H9 (cell line): Measurements from ENCODE around the gene POLH. TPM values are rescaled to one million over a fixed set of nuclear protein-coding genes. Genes with fewer than 3 reads are reported as not detected.

Source experiments
- DNase-seq: peaks from one replicate; pipeline ENCODE4 v3.0.0-alpha.2; 2017
- H2AFZ ChIP-seq: one replicate; pipeline ENCODE4 v1.6.1; 2013; ENCODE audit warnings: mild to moderate bottlenecking, low read length, control low read depth, moderate library complexity
- H2AK5ac ChIP-seq: 2 replicates; pipeline ENCODE4 v1.6.1; 2013; ENCODE audit warnings: low read length, control low read depth, mixed read lengths; ENCODE audit not compliant: insufficient read length
- H2BK120ac ChIP-seq: one replicate; pipeline ENCODE4 v1.6.1; 2013; ENCODE audit warnings: low read depth, mild to moderate bottlenecking, low read length, control low read depth, inconsistent platforms; ENCODE audit not compliant: poor library complexity, severe bottlenecking
- H2BK12ac ChIP-seq: 2 replicates; pipeline ENCODE4 v1.6.1; 2013; ENCODE audit warnings: low read length, control low read depth, mixed read lengths, low read depth; ENCODE audit not compliant: insufficient read length
- H2BK15ac ChIP-seq: 2 replicates; pipeline ENCODE4 v1.6.1; 2013; ENCODE audit warnings: low read depth, low read length, control low read depth
- H2BK20ac ChIP-seq: one replicate; pipeline ENCODE4 v1.6.1; 2013; ENCODE audit warnings: low read depth, mild to moderate bottlenecking, low read length, control low read depth, inconsistent platforms; ENCODE audit not compliant: poor library complexity, severe bottlenecking
- H2BK5ac ChIP-seq: 2 replicates; pipeline ENCODE4 v1.6.1; 2013; ENCODE audit warnings: low read length, control low read depth, mixed read lengths; ENCODE audit not compliant: insufficient read length
- H3K14ac ChIP-seq: 2 replicates; pipeline ENCODE4 v1.6.1; 2013; ENCODE audit warnings: low read length, control low read depth; ENCODE audit not compliant: insufficient read depth
- H3K18ac ChIP-seq: 2 replicates; pipeline ENCODE4 v1.6.1; 2013; ENCODE audit warnings: low read depth, mild to moderate bottlenecking, mixed read lengths, low read length, control low read depth; ENCODE audit not compliant: insufficient read length
- H3K23ac ChIP-seq: 2 replicates; pipeline ENCODE4 v1.6.1; 2013; ENCODE audit warnings: low read length, control low read depth, mixed read lengths, low read depth; ENCODE audit not compliant: insufficient read length
- H3K23me2 ChIP-seq: 2 replicates; pipeline ENCODE4 v1.6.1; 2013; ENCODE audit warnings: low read depth, mild to moderate bottlenecking, mixed read lengths, low read length, control low read depth; ENCODE audit not compliant: insufficient read length, poor library complexity, severe bottlenecking
- H3K27ac ChIP-seq: 2 replicates; pipeline ENCODE4 v1.5.1; 2013; ENCODE audit warnings: low read length, control low read depth, mixed read lengths, low read depth; ENCODE audit not compliant: insufficient read length
- H3K27me3 ChIP-seq: 2 replicates; pipeline ENCODE4 v1.6.1; 2013; ENCODE audit warnings: low read length, control low read depth, inconsistent platforms; ENCODE audit not compliant: insufficient read depth
- H3K4ac ChIP-seq: 2 replicates; pipeline ENCODE4 v1.6.1; 2013; ENCODE audit warnings: low read depth, mild to moderate bottlenecking, control low read depth, inconsistent platforms, low read length, moderate library complexity
- H3K4me1 ChIP-seq: 2 replicates; pipeline ENCODE4 v1.6.1; 2013; ENCODE audit warnings: low read length, control low read depth, inconsistent platforms; ENCODE audit not compliant: insufficient read depth
- H3K4me2 ChIP-seq: 2 replicates; pipeline ENCODE4 v1.6.1; 2013; ENCODE audit warnings: low read length, control low read depth, mixed read lengths; ENCODE audit not compliant: insufficient read length, insufficient read depth
- H3K56ac ChIP-seq: 2 replicates; pipeline ENCODE4 v1.6.1; 2013; ENCODE audit warnings: low read depth, mild to moderate bottlenecking, mixed read lengths, low read length, control low read depth; ENCODE audit not compliant: insufficient read length
- H3K79me1 ChIP-seq: 2 replicates; pipeline ENCODE4 v1.6.1; 2013; ENCODE audit warnings: low read depth, mild to moderate bottlenecking, moderate library complexity, low read length, control low read depth, inconsistent platforms; ENCODE audit not compliant: insufficient read depth, poor library complexity, severe bottlenecking
- H3K79me2 ChIP-seq: 2 replicates; pipeline ENCODE4 v1.6.1; 2013; ENCODE audit warnings: low read length, control low read depth, inconsistent platforms; ENCODE audit not compliant: insufficient read depth
- H3K9ac ChIP-seq: 2 replicates; pipeline ENCODE4 v1.6.1; 2013; ENCODE audit warnings: low read length, control low read depth, mixed read lengths; ENCODE audit not compliant: insufficient read length; ENCODE audit errors: extremely low read depth
- H3K9me3 ChIP-seq: one replicate; pipeline ENCODE4 v1.6.1; 2013; ENCODE audit warnings: low read depth, low read length, inconsistent platforms; ENCODE audit not compliant: control insufficient read depth
- H3T11ph ChIP-seq: one replicate; pipeline ENCODE4 v1.6.1; 2013; ENCODE audit warnings: mild to moderate bottlenecking, low read length, control low read depth, inconsistent platforms
- H4K20me1 ChIP-seq: one replicate; pipeline ENCODE4 v1.6.1; 2013; ENCODE audit not compliant: control insufficient read depth, insufficient read length, insufficient read depth
- H4K5ac ChIP-seq: 2 replicates; pipeline ENCODE4 v1.6.1; 2013; ENCODE audit warnings: low read depth, mild to moderate bottlenecking, mixed read lengths, low read length, control low read depth; ENCODE audit not compliant: insufficient read length
- H4K8ac ChIP-seq: replicated peaks from 2 replicates; pipeline ENCODE4 v1.6.1; 2013; ENCODE audit warnings: low read length, control low read depth, mixed read lengths, low read depth; ENCODE audit not compliant: insufficient read length
- H4K91ac ChIP-seq: 2 replicates; pipeline ENCODE4 v1.6.1; 2013; ENCODE audit warnings: low read depth, mild to moderate bottlenecking, moderate library complexity, mixed read lengths, low read length, control low read depth; ENCODE audit not compliant: insufficient read length
- H3K27ac Mint-ChIP-seq, 3 experiments: 2 replicates in 2 of 3; 3 replicates in 1 of 3; pipeline ENCODE4 v1.8.0; 2020 to 2021; ENCODE audit warnings: mixed read lengths in 3 of 3, mild to moderate bottlenecking in 1 of 3, moderate library complexity in 1 of 3
- H3K27me3 Mint-ChIP-seq: 2 replicates; pipeline ENCODE4 v1.8.0; 2021; ENCODE audit warnings: low read depth, mild to moderate bottlenecking, moderate library complexity, mixed read lengths
- H3K36me3 Mint-ChIP-seq, 3 experiments: 2 replicates in 2 of 3; 3 replicates in 1 of 3; pipeline ENCODE4 v1.8.0; 2020 to 2021; ENCODE audit warnings: low read depth in 3 of 3, mixed read lengths in 3 of 3; ENCODE audit not compliant: insufficient read depth in 1 of 3
- H3K4me1 Mint-ChIP-seq, 2 experiments: 2 replicates each; pipeline ENCODE4 v1.8.0; 2020; ENCODE audit warnings: mixed read lengths in 2 of 2
- H3K4me3 Mint-ChIP-seq, 2 experiments: 2 replicates in 1 of 2; 3 replicates in 1 of 2; pipeline ENCODE4 v1.8.0; 2020 to 2021; ENCODE audit warnings: mild to moderate bottlenecking in 2 of 2, mixed read lengths in 2 of 2, moderate library complexity in 1 of 2
- H3K9me3 Mint-ChIP-seq, 2 experiments: 2 replicates in 1 of 2; 3 replicates in 1 of 2; pipeline ENCODE4 v1.8.0; 2020; ENCODE audit warnings: mild to moderate bottlenecking in 2 of 2, mixed read lengths in 2 of 2, moderate library complexity in 1 of 2
- WGBS: extraction: QIAGEN DNeasy Blood & Tissue Kit; methylation state at CpG from one replicate; pipeline ENCODE4 v1.1.7; 2013; ENCODE audit warnings: missing lambda C conversion rate, low lambda C conversion rate, mixed read lengths; ENCODE audit not compliant: insufficient read length; ENCODE audit errors: extremely low coverage; 5-methylcytosine and 5-hydroxymethylcytosine counted together
- total RNA-seq: library from RNA; stranded (reverse); gene quantifications from 2 replicates; pipeline ENCODE4 v1.2.1, GENCODE V29; 2021
- TF ChIP-seq, protein P1 (sequence below): fragments of 200-600 bp; sonication (generic); conservative IDR thresholded peaks from 3 replicates; pipeline ENCODE4 v1.8.0; 2021; ENCODE audit warnings: antibody characterized with exemption, mild to moderate bottlenecking

POLH gene
- total RNA-seq, 1 experiment from 2014 or later: 12.6 TPM

- no peak overlapping the region for H3K4ac ChIP-seq
- H2BK20ac ChIP-seq: no peak overlapping the region
- DNase-seq: no peak
- no peak overlapping the region for H4K8ac ChIP-seq
- no peak overlapping the region for H3K56ac ChIP-seq
- H2BK5ac ChIP-seq: no peak overlapping the region
- H3K4me1 Mint-ChIP-seq: peaks cover 6 to 9% of the 10 kb centered on the region in 2 experiments
- H3K14ac ChIP-seq: no peak overlapping the region
- H4K20me1 ChIP-seq: no peaks in the 10 kb centered on the region
- H3K36me3 Mint-ChIP-seq: peaks cover 24 to 62% (median 46%) of the 10 kb centered on the region in 3 experiments; a peak in 6 of 7 replicates
- no peaks in the 10 kb centered on the region for H3K27me3 ChIP-seq
- no peak overlapping the region for H2AFZ ChIP-seq
- no peak overlapping the region for H3K27ac ChIP-seq
- H4K5ac ChIP-seq: no peak overlapping the region
- H3K23ac ChIP-seq: no peak overlapping the region
- H3K79me2 ChIP-seq: peaks cover 10% of the 10 kb centered on the region; the same call in 1 of the 2 replicates
- H3K9ac ChIP-seq: no peak overlapping the region
- H3K9me3 ChIP-seq: no peaks in the 10 kb centered on the region
- no peak overlapping the region for H2BK120ac ChIP-seq
- no peak overlapping the region for H2BK15ac ChIP-seq
- no peaks in the 10 kb centered on the region; a peak in 1 of 5 replicates for H3K9me3 Mint-ChIP-seq
- no peak overlapping the region for H3K4me2 ChIP-seq
- no peak overlapping the region for H2AK5ac ChIP-seq
- no peak overlapping the region for H3T11ph ChIP-seq
- peaks cover 7% of the 10 kb centered on the region for H3K23me2 ChIP-seq
- H3K79me1 ChIP-seq: peaks cover 4% of the 10 kb centered on the region
- no peak overlapping the region for H3K4me3 Mint-ChIP-seq
- no CpG with 5 or more reads among the region's 4 CpGs for WGBS
- no peaks in the 10 kb centered on the region for H3K4me1 ChIP-seq
- no peaks in the 10 kb centered on the region for H3K27me3 Mint-ChIP-seq
- H4K91ac ChIP-seq: no peak overlapping the region
- H2BK12ac ChIP-seq: no peak overlapping the region
- no peak overlapping the region for H3K18ac ChIP-seq
- TF ChIP-seq, protein P1, sequence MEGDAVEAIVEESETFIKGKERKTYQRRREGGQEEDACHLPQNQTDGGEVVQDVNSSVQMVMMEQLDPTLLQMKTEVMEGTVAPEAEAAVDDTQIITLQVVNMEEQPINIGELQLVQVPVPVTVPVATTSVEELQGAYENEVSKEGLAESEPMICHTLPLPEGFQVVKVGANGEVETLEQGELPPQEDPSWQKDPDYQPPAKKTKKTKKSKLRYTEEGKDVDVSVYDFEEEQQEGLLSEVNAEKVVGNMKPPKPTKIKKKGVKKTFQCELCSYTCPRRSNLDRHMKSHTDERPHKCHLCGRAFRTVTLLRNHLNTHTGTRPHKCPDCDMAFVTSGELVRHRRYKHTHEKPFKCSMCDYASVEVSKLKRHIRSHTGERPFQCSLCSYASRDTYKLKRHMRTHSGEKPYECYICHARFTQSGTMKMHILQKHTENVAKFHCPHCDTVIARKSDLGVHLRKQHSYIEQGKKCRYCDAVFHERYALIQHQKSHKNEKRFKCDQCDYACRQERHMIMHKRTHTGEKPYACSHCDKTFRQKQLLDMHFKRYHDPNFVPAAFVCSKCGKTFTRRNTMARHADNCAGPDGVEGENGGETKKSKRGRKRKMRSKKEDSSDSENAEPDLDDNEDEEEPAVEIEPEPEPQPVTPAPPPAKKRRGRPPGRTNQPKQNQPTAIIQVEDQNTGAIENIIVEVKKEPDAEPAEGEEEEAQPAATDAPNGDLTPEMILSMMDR: no peak
- H3K27ac Mint-ChIP-seq: no peak overlapping the region
Observed at GRCh38 chr6:43572015-43572414, 4.0 kb upstream of the POLH start.
